Fibroblast of the aortic adventitia (primary cell): ENCODE results near the gene NCKAP5. TPM values are rescaled to one million over a fixed set of nuclear protein-coding genes. Genes with fewer than 3 reads are reported as not detected.
A peak's percentile ranks its signal among the peaks of the same experiment; 100 is the strongest.

ENCODE experiments used
- DNase-seq: peaks from one replicate; pipeline ENCODE4 v3.0.0-alpha.2; 2010; ENCODE audit warnings: low read depth
- H3K4me3 ChIP-seq: 2 replicates; pipeline ENCODE4 v1.5.1; 2011; ENCODE audit warnings: low read depth, mild to moderate bottlenecking, control low read depth, low read length, moderate library complexity
- total RNA-seq: library from RNA; depleted of rRNA; stranded (reverse); fragments of >200 nt; gene quantifications from 2 replicates; pipeline ENCODE4 v1.2.3, GENCODE V29; 2012; ENCODE audit warnings: low replicate concordance
- TF ChIP-seq, protein P1 (sequence below): IDR thresholded peaks from 2 replicates; pipeline ENCODE4 v1.5.1; 2011; ENCODE audit warnings: mild to moderate bottlenecking, low read length, control low read depth, inconsistent platforms; ENCODE audit not compliant: insufficient read depth

Gene NCKAP5
- total RNA-seq, 1 donor: 4.4 TPM

DNA sequence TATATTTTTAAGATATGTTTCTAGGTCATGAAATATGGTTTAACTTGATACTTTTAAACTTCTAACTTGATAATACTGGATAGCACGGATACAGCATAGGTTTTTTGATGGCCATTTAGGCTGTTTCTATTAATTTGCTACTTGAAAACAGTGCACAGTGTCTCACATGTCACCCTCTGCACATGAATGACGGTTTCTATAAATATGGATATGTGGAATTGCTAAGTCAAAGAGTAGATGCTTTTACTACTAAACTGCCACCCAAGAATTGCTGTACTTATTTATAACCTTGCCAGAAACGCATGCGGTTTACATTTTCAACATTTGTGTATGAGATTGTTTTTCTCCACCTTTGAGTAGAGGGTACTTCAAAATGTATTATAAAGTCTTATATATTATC, 723.7 kb downstream of the NCKAP5 start:
- DNase-seq: no peak
- TF ChIP-seq, protein P1, sequence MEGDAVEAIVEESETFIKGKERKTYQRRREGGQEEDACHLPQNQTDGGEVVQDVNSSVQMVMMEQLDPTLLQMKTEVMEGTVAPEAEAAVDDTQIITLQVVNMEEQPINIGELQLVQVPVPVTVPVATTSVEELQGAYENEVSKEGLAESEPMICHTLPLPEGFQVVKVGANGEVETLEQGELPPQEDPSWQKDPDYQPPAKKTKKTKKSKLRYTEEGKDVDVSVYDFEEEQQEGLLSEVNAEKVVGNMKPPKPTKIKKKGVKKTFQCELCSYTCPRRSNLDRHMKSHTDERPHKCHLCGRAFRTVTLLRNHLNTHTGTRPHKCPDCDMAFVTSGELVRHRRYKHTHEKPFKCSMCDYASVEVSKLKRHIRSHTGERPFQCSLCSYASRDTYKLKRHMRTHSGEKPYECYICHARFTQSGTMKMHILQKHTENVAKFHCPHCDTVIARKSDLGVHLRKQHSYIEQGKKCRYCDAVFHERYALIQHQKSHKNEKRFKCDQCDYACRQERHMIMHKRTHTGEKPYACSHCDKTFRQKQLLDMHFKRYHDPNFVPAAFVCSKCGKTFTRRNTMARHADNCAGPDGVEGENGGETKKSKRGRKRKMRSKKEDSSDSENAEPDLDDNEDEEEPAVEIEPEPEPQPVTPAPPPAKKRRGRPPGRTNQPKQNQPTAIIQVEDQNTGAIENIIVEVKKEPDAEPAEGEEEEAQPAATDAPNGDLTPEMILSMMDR: no peak
- no peak overlapping the region for H3K4me3 ChIP-seq

DNA sequence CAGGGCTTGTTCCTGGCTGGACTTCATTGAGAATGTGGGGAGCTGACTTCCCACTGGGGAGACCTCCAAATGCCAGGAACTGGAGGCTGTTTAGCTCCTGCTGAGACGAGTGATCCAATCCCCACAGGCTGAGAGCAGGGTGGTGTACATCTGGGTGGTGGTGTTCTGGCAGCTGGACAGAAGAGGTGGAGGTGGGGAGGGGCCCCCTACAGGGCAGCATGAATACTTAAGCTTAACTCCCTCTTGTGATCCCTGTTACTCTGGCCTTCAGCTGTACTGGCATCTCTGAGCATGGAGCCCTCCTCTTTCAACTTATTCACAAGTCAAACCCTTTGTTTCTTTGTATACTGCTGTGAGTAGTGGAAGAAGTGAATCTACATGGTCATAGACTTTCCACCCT, 730.5 kb downstream of the NCKAP5 start:
- no peak for DNase-seq
- TF ChIP-seq, protein P1: no peak
- H3K4me3 ChIP-seq: no peak overlapping the region

DNA sequence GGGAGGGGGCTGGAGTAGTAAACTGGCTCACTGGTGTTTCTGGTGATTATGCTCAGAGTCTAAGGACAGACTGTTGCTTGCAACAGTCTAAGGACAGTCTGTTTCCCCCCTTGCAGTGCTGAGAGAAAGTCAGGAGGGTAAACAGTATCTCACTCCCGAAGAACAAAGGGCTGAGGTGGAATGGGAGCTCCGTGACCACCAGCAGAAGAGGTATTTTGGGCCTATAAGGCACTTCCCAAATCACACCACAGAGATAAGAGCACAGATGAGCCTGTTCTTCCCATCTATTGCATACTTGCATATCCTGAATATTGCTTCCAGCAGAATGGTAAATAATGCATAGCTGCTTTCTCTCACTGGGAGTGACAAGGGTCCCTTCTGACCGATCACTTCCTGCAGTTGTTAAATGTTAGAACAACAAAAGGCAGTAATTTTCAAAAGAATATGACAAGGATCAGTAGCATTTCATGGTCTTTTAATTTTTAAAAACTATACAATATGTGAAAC, 737.9 kb downstream of the NCKAP5 start:
- no peak overlapping the region for H3K4me3 ChIP-seq
- TF ChIP-seq, protein P1: no peak
- DNase-seq: no peak

DNA sequence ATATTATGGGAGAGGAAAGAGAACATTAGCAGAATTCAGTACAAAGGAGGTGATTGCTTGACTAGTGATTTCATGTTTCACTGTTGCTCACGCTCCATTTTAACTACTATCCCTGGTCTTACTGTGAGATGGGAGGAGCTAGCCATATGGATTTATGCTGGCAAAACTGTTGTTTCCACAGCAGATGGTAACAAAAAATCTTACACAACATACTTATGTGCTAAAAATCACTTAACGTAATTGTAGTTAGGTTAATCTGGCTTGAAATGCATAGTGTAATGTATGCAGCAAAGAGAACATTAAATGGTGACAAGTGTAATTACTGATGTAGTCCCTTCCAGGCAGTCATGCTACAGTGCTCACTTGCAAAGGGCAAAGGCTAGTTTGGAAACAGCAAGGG, 742.7 kb downstream of the NCKAP5 start:
- TF ChIP-seq, protein P1: no peak
- H3K4me3 ChIP-seq: no peak overlapping the region
- DNase-seq: no peak

DNA sequence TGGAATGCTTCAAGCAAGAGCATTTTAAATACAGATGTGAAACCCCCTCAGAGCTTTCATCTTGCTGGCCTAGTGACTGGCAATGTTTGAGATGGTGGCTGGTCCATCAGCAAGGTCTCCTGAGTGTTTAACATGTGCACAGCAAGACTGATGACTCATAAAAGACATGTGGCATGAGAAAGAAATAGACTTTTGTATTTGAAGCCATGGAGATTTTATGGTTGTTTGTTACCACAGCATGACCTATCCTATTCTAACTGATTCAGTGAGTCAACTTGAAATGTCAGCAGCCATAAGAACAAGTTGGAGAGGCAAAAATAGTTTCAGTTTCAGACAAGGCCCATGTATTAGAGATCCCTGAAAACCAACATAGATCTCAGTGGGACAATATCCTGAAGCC, 743.5 kb downstream of the NCKAP5 start:
- TF ChIP-seq, protein P1: no peak
- no peak overlapping the region for H3K4me3 ChIP-seq
- peak; percentile 28 for DNase-seq

DNA sequence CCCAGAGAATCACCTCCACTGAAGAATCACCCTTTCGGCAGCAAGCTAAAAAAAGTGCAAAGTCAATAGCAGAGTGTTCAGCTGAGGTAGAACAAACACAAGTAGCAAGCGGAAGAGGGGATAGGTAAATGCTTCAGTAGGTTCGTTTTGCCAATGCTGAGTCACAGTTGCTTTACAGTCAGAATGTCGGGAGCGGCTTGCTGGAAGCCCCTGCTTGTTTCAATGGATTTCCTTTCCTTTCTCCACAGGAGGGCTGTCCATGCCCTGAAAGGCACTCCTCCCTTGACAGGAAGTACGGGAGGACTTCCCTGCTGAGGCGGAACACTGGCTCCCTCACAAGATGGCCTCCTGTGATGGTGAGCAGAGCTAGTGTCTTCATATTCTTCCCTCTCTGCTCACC, 752.0 kb downstream of the NCKAP5 start:
- H3K4me3 ChIP-seq: no peak overlapping the region
- TF ChIP-seq, protein P1: no peak
- no peak for DNase-seq

DNA sequence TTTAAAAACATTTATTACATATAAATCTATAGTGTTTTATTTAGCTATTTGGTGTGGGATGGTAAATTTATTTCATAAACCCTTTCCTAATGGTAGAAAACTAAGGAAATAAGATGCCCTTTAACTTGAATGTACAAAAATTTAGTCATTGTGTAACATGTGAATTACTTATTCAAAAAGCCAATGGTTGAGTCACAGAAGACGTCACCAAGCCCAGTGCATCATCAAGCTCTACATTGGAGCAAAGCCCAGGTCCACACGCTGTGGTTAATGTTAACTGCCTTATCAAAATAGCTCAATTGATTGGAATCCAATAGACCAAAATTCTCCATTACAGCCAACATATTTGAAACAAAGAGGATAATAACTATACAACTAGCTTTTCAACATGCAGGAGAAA, 752.7 kb downstream of the NCKAP5 start:
- no peak overlapping the region for H3K4me3 ChIP-seq
- DNase-seq: peak; percentile 97
- TF ChIP-seq, protein P1: no peak
